ENCODE data around the gene NCK2. TPM values are rescaled to one million over a fixed set of nuclear protein-coding genes. Genes with fewer than 3 reads are reported as not detected.

NCK2 gene
- total and polyA plus RNA-seq, 10 of the 15 experiments (the other 5 are each of a cell fraction or from before 2014, with no cell fraction given) = 1.2 to 30.9 (median 14.1) TPM

DNA sequence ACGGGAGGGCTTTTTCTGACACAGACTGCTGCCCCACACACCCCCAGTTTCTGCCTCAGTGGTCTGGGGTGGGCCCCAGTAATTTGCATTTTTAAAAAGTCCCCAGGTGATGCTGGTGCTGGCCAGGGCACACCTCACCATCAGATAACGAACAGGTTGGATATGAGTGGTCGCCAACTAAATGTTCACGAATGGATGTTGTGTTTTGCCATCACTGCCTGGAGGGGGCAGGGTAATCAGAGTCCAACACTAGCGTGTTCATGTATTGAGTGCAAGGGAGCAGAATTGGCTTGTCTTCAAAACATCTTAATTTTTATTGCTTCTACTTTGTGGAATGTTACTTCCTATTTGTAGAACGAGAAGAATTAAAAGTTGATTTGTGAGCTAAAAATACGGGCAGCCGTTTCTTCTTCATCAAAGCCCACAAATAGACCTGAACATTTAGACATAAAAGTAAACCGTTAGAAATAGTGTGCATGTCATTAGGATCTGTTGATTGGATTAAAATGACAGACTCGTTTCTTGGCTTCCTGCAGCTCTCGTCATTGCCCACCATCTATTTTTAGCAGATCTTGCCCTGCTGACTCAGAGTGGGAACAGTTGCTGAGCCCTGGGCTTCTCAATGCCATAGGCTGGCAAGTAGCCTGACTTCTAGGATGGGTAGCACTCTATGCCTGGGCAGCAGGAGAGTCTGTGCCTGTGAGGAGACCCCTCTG lies 45.2 kb downstream of the NCK2 start (continued):
- TF ChIP-seq SREBF1 (IDR thresholded peaks at IDR 0.05; ENCODE audit: low read length) = no peak
- TF ChIP-seq SUZ12 (IDR thresholded peaks at IDR 0.05; ENCODE audit: unreplicated experiment) = no peak
- TF ChIP-seq, protein P1, sequence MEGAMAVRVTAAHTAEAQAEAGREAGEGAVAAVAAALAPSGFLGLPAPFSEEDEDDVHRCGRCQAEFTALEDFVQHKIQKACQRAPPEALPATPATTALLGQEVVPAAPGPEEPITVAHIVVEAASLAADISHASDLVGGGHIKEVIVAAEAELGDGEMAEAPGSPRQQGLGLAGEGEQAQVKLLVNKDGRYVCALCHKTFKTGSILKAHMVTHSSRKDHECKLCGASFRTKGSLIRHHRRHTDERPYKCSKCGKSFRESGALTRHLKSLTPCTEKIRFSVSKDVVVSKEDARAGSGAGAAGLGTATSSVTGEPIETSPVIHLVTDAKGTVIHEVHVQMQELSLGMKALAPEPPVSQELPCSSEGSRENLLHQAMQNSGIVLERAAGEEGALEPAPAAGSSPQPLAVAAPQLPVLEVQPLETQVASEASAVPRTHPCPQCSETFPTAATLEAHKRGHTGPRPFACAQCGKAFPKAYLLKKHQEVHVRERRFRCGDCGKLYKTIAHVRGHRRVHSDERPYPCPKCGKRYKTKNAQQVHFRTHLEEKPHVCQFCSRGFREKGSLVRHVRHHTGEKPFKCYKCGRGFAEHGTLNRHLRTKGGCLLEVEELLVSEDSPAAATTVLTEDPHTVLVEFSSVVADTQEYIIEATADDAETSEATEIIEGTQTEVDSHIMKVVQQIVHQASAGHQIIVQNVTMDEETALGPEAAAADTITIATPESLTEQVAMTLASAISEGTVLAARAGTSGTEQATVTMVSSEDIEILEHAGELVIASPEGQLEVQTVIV (IDR thresholded peaks at IDR 0.05; ENCODE audit: borderline replicate concordance, partially characterized antibody) = no peak
- TF ChIP-seq, protein P2, sequence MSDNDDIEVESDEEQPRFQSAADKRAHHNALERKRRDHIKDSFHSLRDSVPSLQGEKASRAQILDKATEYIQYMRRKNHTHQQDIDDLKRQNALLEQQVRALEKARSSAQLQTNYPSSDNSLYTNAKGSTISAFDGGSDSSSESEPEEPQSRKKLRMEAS (IDR thresholded peaks at IDR 0.05; ENCODE audit: low read depth, low read length) = no peak
- TF ChIP-seq SREBF2 (IDR thresholded peaks at IDR 0.05; ENCODE audit: low read length) = no peak
- TF ChIP-seq, protein P3, sequence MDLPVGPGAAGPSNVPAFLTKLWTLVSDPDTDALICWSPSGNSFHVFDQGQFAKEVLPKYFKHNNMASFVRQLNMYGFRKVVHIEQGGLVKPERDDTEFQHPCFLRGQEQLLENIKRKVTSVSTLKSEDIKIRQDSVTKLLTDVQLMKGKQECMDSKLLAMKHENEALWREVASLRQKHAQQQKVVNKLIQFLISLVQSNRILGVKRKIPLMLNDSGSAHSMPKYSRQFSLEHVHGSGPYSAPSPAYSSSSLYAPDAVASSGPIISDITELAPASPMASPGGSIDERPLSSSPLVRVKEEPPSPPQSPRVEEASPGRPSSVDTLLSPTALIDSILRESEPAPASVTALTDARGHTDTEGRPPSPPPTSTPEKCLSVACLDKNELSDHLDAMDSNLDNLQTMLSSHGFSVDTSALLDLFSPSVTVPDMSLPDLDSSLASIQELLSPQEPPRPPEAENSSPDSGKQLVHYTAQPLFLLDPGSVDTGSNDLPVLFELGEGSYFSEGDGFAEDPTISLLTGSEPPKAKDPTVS (IDR thresholded peaks at IDR 0.05; ENCODE audit: low read depth, low read length) = no peak
- TF ChIP-seq RELB (IDR thresholded peaks at IDR 0.05; ENCODE audit: low read depth) = no peak
- no peak for TF ChIP-seq RAD51 (IDR thresholded peaks at IDR 0.05)
- TF ChIP-seq, protein P4, sequence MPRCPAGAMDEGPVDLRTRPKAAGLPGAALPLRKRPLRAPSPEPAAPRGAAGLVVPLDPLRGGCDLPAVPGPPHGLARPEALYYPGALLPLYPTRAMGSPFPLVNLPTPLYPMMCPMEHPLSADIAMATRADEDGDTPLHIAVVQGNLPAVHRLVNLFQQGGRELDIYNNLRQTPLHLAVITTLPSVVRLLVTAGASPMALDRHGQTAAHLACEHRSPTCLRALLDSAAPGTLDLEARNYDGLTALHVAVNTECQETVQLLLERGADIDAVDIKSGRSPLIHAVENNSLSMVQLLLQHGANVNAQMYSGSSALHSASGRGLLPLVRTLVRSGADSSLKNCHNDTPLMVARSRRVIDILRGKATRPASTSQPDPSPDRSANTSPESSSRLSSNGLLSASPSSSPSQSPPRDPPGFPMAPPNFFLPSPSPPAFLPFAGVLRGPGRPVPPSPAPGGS (IDR thresholded peaks at IDR 0.05; ENCODE audit: borderline replicate concordance, insufficient read depth, low read depth, low read length, poor library complexity, severe bottlenecking) = no peak
- TF ChIP-seq KAT2A (conservative IDR thresholded peaks at IDR 0.05; ENCODE audit: control insufficient read depth, low read depth, low read length) = no peak
- TF ChIP-seq FOS (IDR thresholded peaks at IDR 0.05; ENCODE audit: borderline replicate concordance, extremely low read depth, insufficient read length) = no peak
- no peak for TF ChIP-seq BACH1 (IDR thresholded peaks at IDR 0.05; ENCODE audit: borderline replicate concordance)
- no peak for TF ChIP-seq HDAC2 (IDR thresholded peaks at IDR 0.05)
- TF ChIP-seq ZNF217 (IDR thresholded peaks at IDR 0.05) = no peak
- no peak for TF ChIP-seq ZBTB11 (CRISPR knock-in tag; IDR thresholded peaks at IDR 0.05)
- TF ChIP-seq GATAD2B (conservative IDR thresholded peaks at IDR 0.05; ENCODE audit: low read depth) = no peak

Measured in GM12878 (cell line).